ENCODE data around the gene KCNH3. TPM values are rescaled to one million over a fixed set of nuclear protein-coding genes. Genes with fewer than 3 reads are reported as not detected.

The KCNH3 gene
- total RNA-seq, result under 1 TPM; 0.35 to 0.95 TPM

DNA sequence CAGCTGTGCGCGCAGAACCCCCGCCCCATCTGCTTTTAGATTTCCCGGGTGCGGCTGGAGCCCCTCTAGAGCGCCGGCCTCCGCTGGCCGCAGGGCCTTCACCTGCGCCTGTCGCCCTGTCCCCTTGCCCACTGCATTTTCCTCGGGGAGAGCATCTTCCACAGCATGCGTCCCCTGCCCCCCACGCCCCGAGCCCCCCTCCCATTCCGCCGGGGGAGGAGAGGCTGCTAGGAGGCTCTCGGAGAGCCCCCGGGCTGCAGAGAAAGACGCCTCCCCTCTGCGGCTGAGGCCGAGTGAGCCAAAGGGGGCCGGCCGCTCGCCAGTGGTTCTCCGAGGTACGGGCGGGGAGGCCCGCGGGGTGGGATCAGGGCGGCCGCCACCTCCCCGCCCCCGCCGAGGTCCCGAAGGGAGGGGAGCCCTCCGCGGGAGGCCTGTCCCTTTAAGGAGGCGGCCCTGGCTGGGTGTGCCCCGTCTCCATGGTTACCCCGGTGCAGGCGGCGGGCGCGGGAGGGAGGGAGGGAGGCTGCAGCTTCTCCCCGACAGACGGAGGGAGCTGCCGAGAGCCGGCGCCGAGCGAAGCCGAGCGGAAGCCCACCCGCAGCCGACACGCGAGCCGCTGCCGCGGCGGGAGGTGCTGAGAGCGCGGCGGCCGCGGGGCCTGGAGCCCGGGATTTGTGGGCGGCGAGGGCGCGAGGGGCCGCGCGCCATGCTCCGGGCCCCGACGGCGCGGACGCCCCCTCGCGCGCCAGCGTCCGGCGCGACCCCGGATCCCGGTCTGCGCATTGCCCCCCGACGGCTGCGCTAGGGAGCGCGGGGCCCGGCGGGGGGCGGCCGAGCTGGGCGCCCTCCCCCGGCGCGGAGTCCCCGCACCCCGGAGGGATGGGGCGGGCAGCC lies at the start of gene KCNH3:
Gene KCNH3 (plus strand): TSS at position 521 of the 894 bp plus-strand sequence. CDS start 387 bp downstream, outside the sequence.
- Histone ChIP-seq H3K36me3 (no peaks in the 10 kb centered on the region), H3K9me3 (no peaks in the 10 kb centered on the region), H3K27me3 (replicated peaks; ENCODE audit: insufficient read depth) (peaks cover 9% of the 10 kb centered on the region), H3K27ac (no peak within 1 kb of the TSS), H3K4me1 (ENCODE audit: control insufficient read depth in 1 of 2, low read depth in 2 of 2) (peaks cover 9 to 16% of the 10 kb centered on the region in 2 donors), H3K4me3 (peak within 1 kb of the TSS; percentile 73)
- TF ChIP-seq CTCF (IDR thresholded peaks at IDR 0.05), result no peak
- peak; percentile 27 for DNase-seq (ENCODE audit: low spot score)
- no peak for ATAC-seq (ENCODE audit: insufficient number of reproducible peaks, low FRiP score, low read depth)

- ATAC-seq (ENCODE audit: insufficient number of reproducible peaks, low FRiP score, low read depth) (no peak), DNase-seq (ENCODE audit: low spot score) (no peak)
- no peaks in the 10 kb centered on the region for H3K9me3 ChIP-seq
- H3K27me3 ChIP-seq (replicated peaks; ENCODE audit: insufficient read depth), result no peaks in the 10 kb centered on the region
- H3K4me1 ChIP-seq (ENCODE audit: control insufficient read depth in 1 of 2, low read depth in 2 of 2), result no peaks in the 10 kb centered on the region
- no peaks in the 10 kb centered on the region for H3K36me3 ChIP-seq
- TF ChIP-seq CTCF (IDR thresholded peaks at IDR 0.05), result no peak
- no peak overlapping the region for H3K4me3 ChIP-seq
- no peak overlapping the region for H3K27ac ChIP-seq
These were observed 49.7 kb upstream of the KCNH3 start for GRCh38 chr12:49489154-49489553.

DNA sequence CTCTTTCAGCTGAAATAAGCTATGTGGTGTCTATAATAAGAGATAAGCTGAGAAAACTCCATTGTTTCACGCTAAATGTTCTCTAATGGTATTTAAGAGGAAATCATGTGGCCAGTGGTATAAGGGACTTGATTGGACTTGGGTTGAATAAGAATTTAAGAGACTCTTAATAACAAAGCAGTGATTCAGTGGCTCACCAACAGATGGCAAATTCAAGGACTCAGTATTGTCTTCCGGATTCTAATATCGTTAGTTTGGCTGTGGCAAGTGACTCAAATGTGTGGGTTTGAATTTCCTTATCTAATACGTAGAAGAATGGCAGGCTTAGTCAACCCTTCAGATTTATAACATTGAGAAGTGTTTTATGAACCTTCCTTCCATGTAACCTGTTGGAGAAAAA lies 49.1 kb upstream of the KCNH3 start:
- TF ChIP-seq CTCF (IDR thresholded peaks at IDR 0.05), result no peak
- ATAC-seq (ENCODE audit: insufficient number of reproducible peaks, low FRiP score, low read depth) (no peak), DNase-seq (ENCODE audit: low spot score) (no peak)
- no peaks in the 10 kb centered on the region for H3K4me1 ChIP-seq (ENCODE audit: control insufficient read depth in 1 of 2, low read depth in 2 of 2)
- no peaks in the 10 kb centered on the region for H3K9me3 ChIP-seq
- H3K36me3 ChIP-seq, result no peaks in the 10 kb centered on the region
- H3K27me3 ChIP-seq (replicated peaks; ENCODE audit: insufficient read depth), result no peaks in the 10 kb centered on the region
- no peak overlapping the region for H3K27ac ChIP-seq
- H3K4me3 ChIP-seq, result no peak overlapping the region

GRCh38 chr12:49491823-49492222 lies 47.0 kb upstream of the KCNH3 start:
- ATAC-seq (ENCODE audit: insufficient number of reproducible peaks, low FRiP score, low read depth) (no peak), DNase-seq (ENCODE audit: low spot score) (no peak)
- Histone ChIP-seq H3K36me3 (no peaks in the 10 kb centered on the region), H3K9me3 (no peaks in the 10 kb centered on the region), H3K27ac (no peak overlapping the region), H3K27me3 (replicated peaks; ENCODE audit: insufficient read depth) (no peaks in the 10 kb centered on the region), H3K4me3 (no peak overlapping the region), H3K4me1 (ENCODE audit: control insufficient read depth in 1 of 2, low read depth in 2 of 2) (no peaks in the 10 kb centered on the region)
- no peak for TF ChIP-seq CTCF (IDR thresholded peaks at IDR 0.05)

- H3K27ac ChIP-seq, result no peak overlapping the region
- no peak for DNase-seq (ENCODE audit: low spot score)
- H3K27me3 ChIP-seq (replicated peaks; ENCODE audit: insufficient read depth), result no peaks in the 10 kb centered on the region
- H3K4me3 ChIP-seq, result no peak overlapping the region
- no peaks in the 10 kb centered on the region for H3K36me3 ChIP-seq
- no peaks in the 10 kb centered on the region for H3K9me3 ChIP-seq
- no peak for ATAC-seq (ENCODE audit: insufficient number of reproducible peaks, low FRiP score, low read depth)
- no peak for TF ChIP-seq CTCF (IDR thresholded peaks at IDR 0.05)
- no peaks in the 10 kb centered on the region for H3K4me1 ChIP-seq (ENCODE audit: control insufficient read depth in 1 of 2, low read depth in 2 of 2)
These were observed 44.9 kb upstream of the KCNH3 start for GRCh38 chr12:49493900-49494299.
